Measurements from ENCODE around the gene PPP2R5C.

DNA sequence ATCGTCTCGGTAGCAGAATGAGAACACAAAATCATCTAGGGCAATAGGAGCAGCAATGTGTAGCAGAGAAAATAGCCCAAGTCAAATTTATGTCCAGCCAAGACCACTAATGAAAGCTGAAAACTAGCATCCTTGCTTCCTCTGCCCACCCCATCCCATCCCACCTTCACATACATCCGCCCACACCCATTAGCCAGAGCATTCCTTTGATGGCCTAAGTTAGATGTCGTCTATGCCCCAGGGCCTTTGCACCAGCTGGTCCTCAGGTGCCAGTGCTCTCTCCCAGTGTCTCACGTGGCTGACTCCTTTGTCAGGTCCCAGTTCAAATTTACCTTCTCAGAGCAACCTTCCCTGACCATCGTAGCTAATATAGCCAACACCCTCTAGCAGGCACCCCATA, 17.8 kb upstream of the PPP2R5C start:
- TF ChIP-seq, protein P1, sequence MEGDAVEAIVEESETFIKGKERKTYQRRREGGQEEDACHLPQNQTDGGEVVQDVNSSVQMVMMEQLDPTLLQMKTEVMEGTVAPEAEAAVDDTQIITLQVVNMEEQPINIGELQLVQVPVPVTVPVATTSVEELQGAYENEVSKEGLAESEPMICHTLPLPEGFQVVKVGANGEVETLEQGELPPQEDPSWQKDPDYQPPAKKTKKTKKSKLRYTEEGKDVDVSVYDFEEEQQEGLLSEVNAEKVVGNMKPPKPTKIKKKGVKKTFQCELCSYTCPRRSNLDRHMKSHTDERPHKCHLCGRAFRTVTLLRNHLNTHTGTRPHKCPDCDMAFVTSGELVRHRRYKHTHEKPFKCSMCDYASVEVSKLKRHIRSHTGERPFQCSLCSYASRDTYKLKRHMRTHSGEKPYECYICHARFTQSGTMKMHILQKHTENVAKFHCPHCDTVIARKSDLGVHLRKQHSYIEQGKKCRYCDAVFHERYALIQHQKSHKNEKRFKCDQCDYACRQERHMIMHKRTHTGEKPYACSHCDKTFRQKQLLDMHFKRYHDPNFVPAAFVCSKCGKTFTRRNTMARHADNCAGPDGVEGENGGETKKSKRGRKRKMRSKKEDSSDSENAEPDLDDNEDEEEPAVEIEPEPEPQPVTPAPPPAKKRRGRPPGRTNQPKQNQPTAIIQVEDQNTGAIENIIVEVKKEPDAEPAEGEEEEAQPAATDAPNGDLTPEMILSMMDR (IDR thresholded peaks at IDR 0.05): no peak
- no peak for TF ChIP-seq POLR2A (IDR thresholded peaks at IDR 0.05)

Measured in uterus (tissue), 2 donors.